ENCODE results near the gene SLC7A14.

SLC7A14 gene

DNA sequence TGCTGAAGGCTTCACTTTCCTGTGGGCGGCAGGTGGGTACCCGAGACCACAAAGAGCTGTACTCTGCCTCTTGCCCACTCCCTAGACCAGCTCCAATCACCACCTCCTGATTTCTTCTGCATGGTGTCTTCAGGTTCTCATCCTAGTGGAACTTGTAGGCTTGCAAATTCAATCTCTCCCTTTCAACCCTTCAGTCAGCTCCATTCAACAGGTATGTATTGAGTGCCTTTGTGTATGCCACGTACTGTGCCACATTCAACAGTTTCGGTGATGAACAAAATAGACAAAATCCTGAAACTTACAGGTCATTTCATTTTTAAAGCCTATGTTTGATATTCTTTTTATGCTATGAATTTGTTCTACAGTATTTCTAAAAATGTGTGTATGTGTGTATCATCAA is 172.6 kb downstream of the SLC7A14 start:
- H3K36me3 Mint-ChIP-seq, result no peaks in the 10 kb centered on the region
- no peaks in the 10 kb centered on the region for H3K9me3 Mint-ChIP-seq (ENCODE audit: low read depth)
- no peak overlapping the region for H3K27ac Mint-ChIP-seq
- no peak overlapping the region for H3K4me3 Mint-ChIP-seq
- peaks cover 3% of the 10 kb centered on the region for H3K4me1 Mint-ChIP-seq (ENCODE audit: low read depth)
- H3K27me3 Mint-ChIP-seq, result peaks cover 12% of the 10 kb centered on the region

DNA sequence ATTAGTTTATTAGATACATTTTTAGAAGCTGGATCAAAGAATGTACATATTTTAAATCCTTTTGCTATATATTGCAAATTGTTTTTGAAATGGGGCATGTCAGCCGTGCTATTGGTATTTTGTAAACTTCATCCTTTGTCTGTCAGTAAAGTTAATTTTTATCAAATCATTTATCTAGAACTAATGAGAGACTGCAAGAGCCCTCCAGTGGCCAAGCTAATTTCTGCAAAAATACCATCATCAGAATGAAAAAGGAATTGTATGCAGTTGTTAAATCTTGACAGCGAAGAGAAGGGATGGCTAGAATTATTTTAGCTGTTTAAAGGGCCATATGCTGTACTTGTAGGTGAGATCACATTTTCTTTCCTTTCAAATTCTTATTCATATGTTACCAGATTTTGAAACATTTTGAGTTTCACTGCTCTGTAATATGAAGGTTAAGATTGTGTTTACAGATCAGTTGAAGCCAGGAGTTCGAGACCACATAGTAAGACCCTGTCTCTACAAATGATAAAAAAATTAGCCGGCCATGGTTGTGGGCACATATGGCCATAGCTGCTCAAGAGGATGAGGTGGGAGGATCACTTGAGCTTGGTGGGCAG is 175.3 kb downstream of the SLC7A14 start:
- Mint-ChIP-seq H3K4me3 (no peak overlapping the region), H3K4me1 (ENCODE audit: low read depth) (no peaks in the 10 kb centered on the region), H3K27ac (no peak overlapping the region), H3K27me3 (no peaks in the 10 kb centered on the region), H3K36me3 (no peaks in the 10 kb centered on the region), H3K9me3 (ENCODE audit: low read depth) (no peaks in the 10 kb centered on the region)

Measured in activated naive CD8-positive, alpha-beta T cell (primary cell).